ENCODE results near the gene CACNA1C.

Gene CACNA1C

DNA sequence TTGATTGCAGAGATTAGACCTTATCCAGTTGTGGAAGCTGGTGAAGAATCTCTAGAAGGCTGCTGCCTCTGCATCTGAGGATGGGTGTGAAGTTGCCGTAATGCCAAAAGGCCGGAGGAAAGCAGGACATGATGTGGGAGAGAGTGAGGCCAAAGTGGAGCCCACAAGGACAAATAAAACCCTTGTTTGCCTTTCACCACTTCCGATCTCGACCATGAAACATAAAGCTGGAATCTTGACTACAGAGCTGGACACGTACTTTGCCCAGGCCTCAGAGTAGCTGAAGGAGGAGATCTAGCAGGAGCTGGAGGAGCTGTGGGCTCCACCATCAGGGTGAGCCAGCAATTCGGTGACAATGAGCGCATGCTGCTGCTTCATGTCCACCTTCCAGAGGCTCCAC, 5.0 kb upstream of the CACNA1C start:
- Histone ChIP-seq H3K4me1 (ENCODE audit: insufficient read depth, low read length) (no peaks in the 10 kb centered on the region; the same call in 1 of the 2 replicates), H3K79me2 (ENCODE audit: insufficient read depth, low read length) (no peaks in the 10 kb centered on the region), H3K36me3 (ENCODE audit: insufficient read depth, low read length) (no peaks in the 10 kb centered on the region), H3K4me3 (ENCODE audit: low read depth in 1 of 2, low read length in 2 of 2) (no peak overlapping the region), H3K9ac (ENCODE audit: low read depth, low read length) (no peak overlapping the region), H3K27me3 (ENCODE audit: insufficient read depth, low read length, poor library complexity) (peaks cover 46% of the 10 kb centered on the region), H3K27ac (ENCODE audit: low read length) (no peak overlapping the region), H2AFZ (ENCODE audit: low read depth, low read length) (no peak overlapping the region), H3K9me3 (ENCODE audit: insufficient read depth, low read length, severe bottlenecking) (no peaks in the 10 kb centered on the region), H3K4me2 (ENCODE audit: insufficient read depth, low read length) (no peak overlapping the region), H4K20me1 (ENCODE audit: insufficient read depth, low read length) (no peaks in the 10 kb centered on the region)
- no peak for ATAC-seq (ENCODE audit: insufficient read depth, low read depth)
- TF ChIP-seq, protein P1, sequence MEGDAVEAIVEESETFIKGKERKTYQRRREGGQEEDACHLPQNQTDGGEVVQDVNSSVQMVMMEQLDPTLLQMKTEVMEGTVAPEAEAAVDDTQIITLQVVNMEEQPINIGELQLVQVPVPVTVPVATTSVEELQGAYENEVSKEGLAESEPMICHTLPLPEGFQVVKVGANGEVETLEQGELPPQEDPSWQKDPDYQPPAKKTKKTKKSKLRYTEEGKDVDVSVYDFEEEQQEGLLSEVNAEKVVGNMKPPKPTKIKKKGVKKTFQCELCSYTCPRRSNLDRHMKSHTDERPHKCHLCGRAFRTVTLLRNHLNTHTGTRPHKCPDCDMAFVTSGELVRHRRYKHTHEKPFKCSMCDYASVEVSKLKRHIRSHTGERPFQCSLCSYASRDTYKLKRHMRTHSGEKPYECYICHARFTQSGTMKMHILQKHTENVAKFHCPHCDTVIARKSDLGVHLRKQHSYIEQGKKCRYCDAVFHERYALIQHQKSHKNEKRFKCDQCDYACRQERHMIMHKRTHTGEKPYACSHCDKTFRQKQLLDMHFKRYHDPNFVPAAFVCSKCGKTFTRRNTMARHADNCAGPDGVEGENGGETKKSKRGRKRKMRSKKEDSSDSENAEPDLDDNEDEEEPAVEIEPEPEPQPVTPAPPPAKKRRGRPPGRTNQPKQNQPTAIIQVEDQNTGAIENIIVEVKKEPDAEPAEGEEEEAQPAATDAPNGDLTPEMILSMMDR (IDR thresholded peaks at IDR 0.05; ENCODE audit: borderline replicate concordance, extremely low read depth, low read length, poor library complexity, severe bottlenecking) = no peak
- DNase-seq = no peak

DNA sequence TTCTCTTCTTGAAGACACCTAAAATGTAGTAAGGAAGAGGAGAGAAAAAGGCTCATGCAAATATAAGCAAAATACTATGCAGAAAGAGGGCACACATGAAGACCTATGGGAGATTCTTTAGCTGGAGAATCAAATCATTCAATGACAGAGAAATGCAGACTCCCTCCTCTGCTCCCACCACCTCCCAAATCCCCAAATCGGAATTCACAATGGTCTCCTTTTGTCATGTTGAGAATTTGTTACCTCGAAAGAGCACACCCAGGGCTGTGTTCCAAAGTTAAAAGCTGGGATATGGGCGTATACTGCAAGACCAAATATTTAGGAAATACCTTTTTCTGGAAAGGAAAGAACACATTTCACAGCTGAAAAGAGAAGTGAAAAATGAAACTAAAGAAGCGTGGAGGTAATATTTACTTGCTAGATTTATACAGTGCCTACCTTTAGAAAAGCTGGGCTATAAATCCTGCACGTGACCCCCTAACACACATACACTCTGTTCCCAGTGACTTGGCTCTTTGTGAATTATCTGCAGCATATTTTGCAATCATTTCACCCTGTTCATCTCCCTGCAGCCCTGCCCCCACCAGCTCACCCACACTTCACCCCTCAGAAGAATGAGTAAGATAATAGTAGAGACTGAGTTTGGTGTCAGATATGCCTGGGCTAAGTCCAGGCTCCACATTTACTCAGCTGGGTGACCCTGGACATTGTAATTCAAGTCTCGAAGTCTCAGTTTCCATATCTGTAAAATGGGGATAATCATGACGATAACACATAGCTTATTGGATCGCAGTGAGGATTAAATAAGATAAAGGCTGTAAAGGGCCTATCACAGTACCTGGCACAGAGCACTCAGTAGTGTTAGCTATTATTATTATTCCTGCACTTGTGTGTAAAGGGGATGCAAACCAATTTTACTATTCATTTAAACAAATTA, 2.9 kb upstream of the CACNA1C start:
- Histone ChIP-seq H3K4me3 (ENCODE audit: low read depth in 1 of 2, low read length in 2 of 2) (no peak overlapping the region), H4K20me1 (ENCODE audit: insufficient read depth, low read length) (no peaks in the 10 kb centered on the region; the same call in 1 of the 2 replicates), H3K27ac (ENCODE audit: low read length) (no peak overlapping the region), H3K9ac (ENCODE audit: low read depth, low read length) (no peak overlapping the region), H3K4me2 (ENCODE audit: insufficient read depth, low read length) (no peak overlapping the region), H3K4me1 (ENCODE audit: insufficient read depth, low read length) (peaks cover 8% of the 10 kb centered on the region), H3K9me3 (ENCODE audit: insufficient read depth, low read length, severe bottlenecking) (no peaks in the 10 kb centered on the region), H3K27me3 (ENCODE audit: insufficient read depth, low read length, poor library complexity) (peaks cover 54% of the 10 kb centered on the region), H3K36me3 (ENCODE audit: insufficient read depth, low read length) (no peaks in the 10 kb centered on the region), H2AFZ (ENCODE audit: low read depth, low read length) (no peak overlapping the region), H3K79me2 (ENCODE audit: insufficient read depth, low read length) (no peaks in the 10 kb centered on the region)
- TF ChIP-seq EZH2 (IDR thresholded peaks at IDR 0.05; ENCODE audit: borderline replicate concordance, low read depth, low read length, severe bottlenecking) = no peak
- TF ChIP-seq, protein P1 (IDR thresholded peaks at IDR 0.05; ENCODE audit: borderline replicate concordance, extremely low read depth, low read length, poor library complexity, severe bottlenecking) = no peak
- no peak for DNase-seq
- ATAC-seq (ENCODE audit: insufficient read depth, low read depth) = no peak

DNA sequence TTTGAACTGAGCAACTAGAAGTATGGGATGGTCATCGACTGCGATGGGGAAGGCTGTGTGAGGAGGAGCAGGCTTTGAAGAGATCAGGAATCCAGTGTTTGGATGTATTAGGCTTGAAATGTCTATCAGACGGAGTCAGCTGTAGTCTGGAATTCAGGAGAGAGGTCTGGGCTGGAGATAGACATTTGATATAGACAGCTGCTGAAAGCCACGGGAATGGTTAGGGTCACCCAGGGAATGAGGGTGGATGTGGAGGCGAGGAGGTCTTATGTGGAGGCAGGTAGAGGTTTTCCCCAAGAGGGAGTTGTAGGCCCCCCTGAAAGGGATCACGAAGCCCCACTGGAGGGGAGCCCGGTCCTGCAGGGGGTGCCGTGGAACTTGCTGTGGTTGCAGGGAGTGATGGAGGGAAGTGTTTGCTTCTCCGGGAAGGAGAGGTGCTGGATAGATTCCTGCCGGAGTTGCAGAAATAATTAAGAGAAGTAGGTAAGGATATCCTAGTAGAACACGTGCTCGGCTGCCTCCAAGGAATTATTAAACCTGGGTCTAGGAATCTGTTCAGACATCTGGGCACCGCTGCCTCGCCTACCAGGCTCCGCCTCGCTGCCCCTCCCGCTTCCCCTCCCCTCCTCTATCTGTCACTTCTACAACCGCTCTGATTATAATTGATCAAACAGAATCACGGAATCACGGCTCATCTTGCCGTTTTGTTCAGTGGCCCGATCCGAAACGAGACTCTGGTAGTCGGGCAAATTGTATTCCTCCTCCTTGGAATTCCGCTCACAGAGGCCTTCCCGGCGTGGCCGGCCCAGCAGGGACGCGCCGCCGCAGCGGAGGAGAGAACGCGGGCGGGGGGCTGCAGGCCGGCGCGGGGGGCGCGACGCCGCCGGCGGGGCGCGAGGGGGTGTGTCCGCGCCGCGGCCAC, 826 bp upstream of the CACNA1C start:
- Histone ChIP-seq H3K4me1 (ENCODE audit: insufficient read depth, low read length) (peaks cover 8% of the 10 kb centered on the region), H3K27ac (ENCODE audit: low read length) (no peak overlapping the region), H2AFZ (ENCODE audit: low read depth, low read length) (no peak overlapping the region), H3K79me2 (ENCODE audit: insufficient read depth, low read length) (no peaks in the 10 kb centered on the region), H3K27me3 (ENCODE audit: insufficient read depth, low read length, poor library complexity) (peaks cover 63% of the 10 kb centered on the region), H3K4me2 (ENCODE audit: insufficient read depth, low read length) (no peak overlapping the region; the same call in 1 of the 2 replicates), H4K20me1 (ENCODE audit: insufficient read depth, low read length) (no peaks in the 10 kb centered on the region; the same call in 1 of the 2 replicates), H3K9me3 (ENCODE audit: insufficient read depth, low read length, severe bottlenecking) (no peaks in the 10 kb centered on the region), H3K4me3 (ENCODE audit: low read depth in 1 of 2, low read length in 2 of 2) (no peak overlapping the region), H3K36me3 (ENCODE audit: insufficient read depth, low read length) (no peaks in the 10 kb centered on the region), H3K9ac (ENCODE audit: low read depth, low read length) (no peak overlapping the region)
- DNase-seq (no peak), ATAC-seq (ENCODE audit: insufficient read depth, low read depth) (no peak)
- TF ChIP-seq, protein P1 (IDR thresholded peaks at IDR 0.05; ENCODE audit: borderline replicate concordance, extremely low read depth, low read length, poor library complexity, severe bottlenecking) = no peak
- no peak for TF ChIP-seq EZH2 (IDR thresholded peaks at IDR 0.05; ENCODE audit: borderline replicate concordance, low read depth, low read length, severe bottlenecking)

Measured in DND-41 (cell line).